ENCODE measurements around the gene UBTD1.

Gene UBTD1

DNA sequence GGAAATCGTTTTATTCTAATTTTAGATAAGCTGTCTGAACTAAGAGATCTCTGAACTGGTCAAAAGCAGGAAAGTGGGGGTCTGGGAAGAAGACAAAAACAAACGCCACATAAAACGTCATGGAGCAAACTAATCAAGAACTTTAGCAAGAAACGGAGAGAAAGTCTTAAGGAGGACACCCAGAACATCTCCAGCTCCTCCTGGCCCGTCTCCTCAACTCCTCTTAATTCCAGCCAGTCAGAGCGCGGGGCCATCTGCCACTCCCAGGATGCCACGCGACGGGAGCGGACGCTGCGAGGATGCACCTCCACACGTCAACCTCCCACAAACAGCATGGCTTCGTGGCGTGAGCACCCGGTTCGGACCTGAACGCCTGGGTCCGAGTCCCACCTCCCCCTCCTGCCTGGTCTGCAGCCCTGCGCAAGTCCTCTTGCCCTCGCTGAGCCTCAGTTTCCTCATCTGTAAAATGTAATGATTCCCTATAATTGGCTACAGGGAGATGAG, 1.1 kb upstream of the UBTD1 start:
- DNase-seq (ENCODE audit: insufficient read length, low spot score) = peak; percentile 75
- no peak for TF ChIP-seq CTCF (IDR thresholded peaks at IDR 0.05; ENCODE audit: insufficient read depth, missing control alignments)
- no peak for FAIRE-seq

- TF ChIP-seq CTCF (IDR thresholded peaks at IDR 0.05; ENCODE audit: insufficient read depth, missing control alignments) = no peak
- FAIRE-seq (no peak), DNase-seq (ENCODE audit: insufficient read length, low spot score) (peak; percentile 95)
Measured at GRCh38 chr10:97498076-97498840, 466 bp upstream of the UBTD1 start, which contains the start of gene MMS19. Gene MMS19, minus strand, starts transcription at chr10:97498422. Its CDS starts 38 bp downstream, at chr10:97498384.

- FAIRE-seq (no peak), DNase-seq (ENCODE audit: insufficient read length, low spot score) (no peak)
Measured at GRCh38 chr10:97499561-97500296, 1.0 kb downstream of the UBTD1 start.

DNA sequence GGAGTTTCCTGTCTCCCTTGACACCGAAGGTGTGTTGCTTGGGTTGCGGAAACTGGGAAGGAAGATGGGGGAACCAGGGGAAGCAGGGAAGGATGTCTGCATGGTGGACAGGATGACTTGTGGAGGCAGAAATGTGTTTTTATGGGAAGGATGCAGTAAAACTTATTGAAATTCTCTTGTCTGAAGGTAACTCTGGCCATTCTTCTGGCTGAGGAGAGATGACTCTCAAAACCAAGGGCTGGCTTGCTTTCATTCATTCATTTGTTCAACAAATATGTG, 1.5 kb downstream of the UBTD1 start:
- no peak for TF ChIP-seq CTCF (IDR thresholded peaks at IDR 0.05; ENCODE audit: insufficient read depth, missing control alignments)
- FAIRE-seq = no peak
- DNase-seq (ENCODE audit: insufficient read length, low spot score) = no peak

More at GRCh38 chr10:97499561-97500296, 1.0 kb downstream of the UBTD1 start:
- TF ChIP-seq CTCF (IDR thresholded peaks at IDR 0.05; ENCODE audit: insufficient read depth, missing control alignments) = no peak

- DNase-seq (ENCODE audit: insufficient read length, low spot score) (no peak), FAIRE-seq (no peak)
- no peak for TF ChIP-seq CTCF (IDR thresholded peaks at IDR 0.05; ENCODE audit: insufficient read depth, missing control alignments)
Measured at GRCh38 chr10:97502916-97503315, 4.2 kb downstream of the UBTD1 start.

DNA sequence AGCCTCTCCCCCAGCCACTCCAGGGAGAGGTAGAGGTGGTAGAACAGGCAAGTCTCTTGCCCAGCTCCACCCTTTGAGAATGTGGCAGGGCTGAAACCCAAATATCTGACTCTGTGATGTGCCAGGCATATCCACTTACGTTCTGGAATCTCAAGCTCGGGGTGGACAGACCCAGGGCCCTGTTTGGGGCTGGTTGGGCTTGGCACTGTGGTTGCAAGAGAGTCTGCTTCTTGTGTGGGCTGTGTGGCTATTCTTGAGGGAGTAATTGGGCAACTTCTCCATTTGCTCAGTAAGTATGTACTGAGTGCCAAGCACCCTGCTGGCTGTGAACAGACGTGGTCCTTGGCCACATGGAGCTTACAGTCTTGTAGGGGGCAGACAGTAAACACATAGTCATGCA, 4.7 kb downstream of the UBTD1 start:
- DNase-seq (ENCODE audit: insufficient read length, low spot score) = no peak
- TF ChIP-seq CTCF (IDR thresholded peaks at IDR 0.05; ENCODE audit: insufficient read depth, missing control alignments) = no peak
- no peak for FAIRE-seq

DNA sequence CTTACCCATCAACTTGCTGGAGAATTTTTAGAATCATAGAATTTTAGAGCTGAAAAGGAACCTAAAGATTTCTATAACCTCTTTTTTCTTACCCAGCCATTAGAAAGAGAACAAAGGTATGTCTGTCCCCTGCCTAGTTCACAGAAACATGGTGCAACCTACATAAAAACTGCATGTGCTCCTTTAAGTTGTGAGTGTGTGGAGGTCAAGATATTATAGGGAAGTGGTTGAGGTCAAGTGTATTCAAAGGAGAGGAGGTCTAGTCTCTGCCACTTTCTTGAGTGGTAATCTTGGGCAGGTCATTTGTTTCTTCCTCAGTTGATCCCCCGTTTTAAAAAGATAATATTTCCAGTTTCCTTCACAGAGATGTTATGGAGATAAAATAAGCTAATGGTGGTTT, 6.4 kb downstream of the UBTD1 start:
- FAIRE-seq (no peak), DNase-seq (ENCODE audit: insufficient read length, low spot score) (no peak)

More for the DNA sequence above, 6.4 kb downstream of the UBTD1 start:
- TF ChIP-seq CTCF (IDR thresholded peaks at IDR 0.05; ENCODE audit: insufficient read depth, missing control alignments) = no peak
